WTC11 (cell line): ENCODE measurements around the gene PPP2R5E.

Experiments used
- EMX1 ChIP-seq: fragments of 250-450 bp; sonication (Bioruptor Pico); IDR thresholded peaks from 2 replicates; pipeline ENCODE4 v1.8.0; 2021; ENCODE audit warnings: mild to moderate bottlenecking
- NFYB ChIP-seq: sonication (generic); formaldehyde crosslinking; conservative IDR thresholded peaks from 2 replicates; pipeline ENCODE4 v1.8.0; 2022; ENCODE audit warnings: low read depth, missing genetic modification reagents
- SP1 ChIP-seq: sonication (generic); formaldehyde crosslinking; conservative IDR thresholded peaks from 2 replicates; pipeline ENCODE4 v1.8.1; 2022; ENCODE audit warnings: missing genetic modification reagents
- TF ChIP-seq, protein P1 (sequence below): sonication (generic); formaldehyde crosslinking; IDR thresholded peaks from 2 replicates; pipeline ENCODE4 v1.8.0; 2022; ENCODE audit warnings: mild to moderate bottlenecking, missing genetic modification reagents
- TF ChIP-seq, protein P2 (sequence below): fragments of 200-600 bp; IDR thresholded peaks from 2 replicates; pipeline ENCODE4 v1.8.0; 2022; ENCODE audit warnings: antibody characterized with exemption
- TF ChIP-seq, protein P3 (sequence below): sonication (generic); formaldehyde crosslinking; IDR thresholded peaks from 2 replicates; pipeline ENCODE4 v1.8.1; 2023; ENCODE audit warnings: mild to moderate bottlenecking, missing genetic modification reagents
- TF ChIP-seq, protein P4 (sequence below): sonication (generic); formaldehyde crosslinking; IDR thresholded peaks from 2 replicates; pipeline ENCODE4 v1.8.0; 2022; ENCODE audit warnings: mild to moderate bottlenecking, missing genetic modification reagents

DNA sequence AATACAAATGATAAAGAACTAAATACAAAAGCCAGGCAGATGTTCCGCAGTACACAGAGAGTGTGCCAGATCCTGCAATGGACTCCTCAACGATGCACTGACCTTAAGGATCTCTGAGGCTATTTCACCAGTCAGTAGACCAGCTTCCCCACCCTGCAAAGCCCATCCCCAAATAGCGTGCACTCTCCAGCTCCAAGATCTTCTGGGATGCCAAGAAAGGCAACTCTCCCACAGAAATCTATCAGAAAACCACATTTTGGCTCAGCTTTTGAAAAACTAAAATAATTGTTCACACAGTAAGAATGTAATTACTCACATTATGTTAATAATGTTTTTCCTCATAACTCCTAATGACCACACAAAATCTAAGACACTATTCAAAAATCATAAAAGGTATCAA, 90.4 kb downstream of the PPP2R5E start:
- TF ChIP-seq NFYB (CRISPR knock-in tag) = no peak
- TF ChIP-seq SP1 = no peak
- TF ChIP-seq, protein P1, sequence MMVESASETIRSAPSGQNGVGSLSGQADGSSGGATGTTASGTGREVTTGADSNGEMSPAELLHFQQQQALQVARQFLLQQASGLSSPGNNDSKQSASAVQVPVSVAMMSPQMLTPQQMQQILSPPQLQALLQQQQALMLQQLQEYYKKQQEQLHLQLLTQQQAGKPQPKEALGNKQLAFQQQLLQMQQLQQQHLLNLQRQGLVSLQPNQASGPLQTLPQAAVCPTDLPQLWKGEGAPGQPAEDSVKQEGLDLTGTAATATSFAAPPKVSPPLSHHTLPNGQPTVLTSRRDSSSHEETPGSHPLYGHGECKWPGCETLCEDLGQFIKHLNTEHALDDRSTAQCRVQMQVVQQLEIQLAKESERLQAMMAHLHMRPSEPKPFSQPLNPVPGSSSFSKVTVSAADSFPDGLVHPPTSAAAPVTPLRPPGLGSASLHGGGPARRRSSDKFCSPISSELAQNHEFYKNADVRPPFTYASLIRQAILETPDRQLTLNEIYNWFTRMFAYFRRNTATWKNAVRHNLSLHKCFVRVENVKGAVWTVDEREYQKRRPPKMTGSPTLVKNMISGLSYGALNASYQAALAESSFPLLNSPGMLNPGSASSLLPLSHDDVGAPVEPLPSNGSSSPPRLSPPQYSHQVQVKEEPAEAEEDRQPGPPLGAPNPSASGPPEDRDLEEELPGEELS (CRISPR knock-in tag) = no peak
- TF ChIP-seq, protein P2, sequence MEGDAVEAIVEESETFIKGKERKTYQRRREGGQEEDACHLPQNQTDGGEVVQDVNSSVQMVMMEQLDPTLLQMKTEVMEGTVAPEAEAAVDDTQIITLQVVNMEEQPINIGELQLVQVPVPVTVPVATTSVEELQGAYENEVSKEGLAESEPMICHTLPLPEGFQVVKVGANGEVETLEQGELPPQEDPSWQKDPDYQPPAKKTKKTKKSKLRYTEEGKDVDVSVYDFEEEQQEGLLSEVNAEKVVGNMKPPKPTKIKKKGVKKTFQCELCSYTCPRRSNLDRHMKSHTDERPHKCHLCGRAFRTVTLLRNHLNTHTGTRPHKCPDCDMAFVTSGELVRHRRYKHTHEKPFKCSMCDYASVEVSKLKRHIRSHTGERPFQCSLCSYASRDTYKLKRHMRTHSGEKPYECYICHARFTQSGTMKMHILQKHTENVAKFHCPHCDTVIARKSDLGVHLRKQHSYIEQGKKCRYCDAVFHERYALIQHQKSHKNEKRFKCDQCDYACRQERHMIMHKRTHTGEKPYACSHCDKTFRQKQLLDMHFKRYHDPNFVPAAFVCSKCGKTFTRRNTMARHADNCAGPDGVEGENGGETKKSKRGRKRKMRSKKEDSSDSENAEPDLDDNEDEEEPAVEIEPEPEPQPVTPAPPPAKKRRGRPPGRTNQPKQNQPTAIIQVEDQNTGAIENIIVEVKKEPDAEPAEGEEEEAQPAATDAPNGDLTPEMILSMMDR = no peak
- no peak for TF ChIP-seq EMX1 (CRISPR knock-in tag)
- TF ChIP-seq, protein P3, sequence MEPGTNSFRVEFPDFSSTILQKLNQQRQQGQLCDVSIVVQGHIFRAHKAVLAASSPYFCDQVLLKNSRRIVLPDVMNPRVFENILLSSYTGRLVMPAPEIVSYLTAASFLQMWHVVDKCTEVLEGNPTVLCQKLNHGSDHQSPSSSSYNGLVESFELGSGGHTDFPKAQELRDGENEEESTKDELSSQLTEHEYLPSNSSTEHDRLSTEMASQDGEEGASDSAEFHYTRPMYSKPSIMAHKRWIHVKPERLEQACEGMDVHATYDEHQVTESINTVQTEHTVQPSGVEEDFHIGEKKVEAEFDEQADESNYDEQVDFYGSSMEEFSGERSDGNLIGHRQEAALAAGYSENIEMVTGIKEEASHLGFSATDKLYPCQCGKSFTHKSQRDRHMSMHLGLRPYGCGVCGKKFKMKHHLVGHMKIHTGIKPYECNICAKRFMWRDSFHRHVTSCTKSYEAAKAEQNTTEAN (CRISPR knock-in tag) = no peak
- TF ChIP-seq, protein P4, sequence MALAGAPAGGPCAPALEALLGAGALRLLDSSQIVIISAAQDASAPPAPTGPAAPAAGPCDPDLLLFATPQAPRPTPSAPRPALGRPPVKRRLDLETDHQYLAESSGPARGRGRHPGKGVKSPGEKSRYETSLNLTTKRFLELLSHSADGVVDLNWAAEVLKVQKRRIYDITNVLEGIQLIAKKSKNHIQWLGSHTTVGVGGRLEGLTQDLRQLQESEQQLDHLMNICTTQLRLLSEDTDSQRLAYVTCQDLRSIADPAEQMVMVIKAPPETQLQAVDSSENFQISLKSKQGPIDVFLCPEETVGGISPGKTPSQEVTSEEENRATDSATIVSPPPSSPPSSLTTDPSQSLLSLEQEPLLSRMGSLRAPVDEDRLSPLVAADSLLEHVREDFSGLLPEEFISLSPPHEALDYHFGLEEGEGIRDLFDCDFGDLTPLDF (CRISPR knock-in tag) = no peak
